ENCODE measurements around the gene BCL3.
A peak's percentile ranks its signal among the peaks of the same experiment; 100 is the strongest.
"Not testable (repeated sequence)": the region's sequence is repeated elsewhere in the genome, so short reads cannot be mapped to it uniquely, and the experiment has no call there.

BCL3 gene

GRCh38 chr19:44770550-44771257 is 22.2 kb downstream of the BCL3 start:
- DNase-seq (ENCODE audit: low read depth), result peak; percentile 98
- no peak overlapping the region for H3K4me3 ChIP-seq (ENCODE audit: low read length)
- TF ChIP-seq CTCF (IDR thresholded peaks at IDR 0.05; ENCODE audit: insufficient read depth, low read depth, low read length, missing control alignments), result peak; percentile 74

GRCh38 chr19:44772144-44772543 is 23.6 kb downstream of the BCL3 start:
- DNase-seq (ENCODE audit: low read depth); H3K4me3 ChIP-seq (ENCODE audit: low read length): not testable (repeated sequence)

GRCh38 chr19:44772959-44773358 is 24.5 kb downstream of the BCL3 start:
- no peak for DNase-seq (ENCODE audit: low read depth)

DNA sequence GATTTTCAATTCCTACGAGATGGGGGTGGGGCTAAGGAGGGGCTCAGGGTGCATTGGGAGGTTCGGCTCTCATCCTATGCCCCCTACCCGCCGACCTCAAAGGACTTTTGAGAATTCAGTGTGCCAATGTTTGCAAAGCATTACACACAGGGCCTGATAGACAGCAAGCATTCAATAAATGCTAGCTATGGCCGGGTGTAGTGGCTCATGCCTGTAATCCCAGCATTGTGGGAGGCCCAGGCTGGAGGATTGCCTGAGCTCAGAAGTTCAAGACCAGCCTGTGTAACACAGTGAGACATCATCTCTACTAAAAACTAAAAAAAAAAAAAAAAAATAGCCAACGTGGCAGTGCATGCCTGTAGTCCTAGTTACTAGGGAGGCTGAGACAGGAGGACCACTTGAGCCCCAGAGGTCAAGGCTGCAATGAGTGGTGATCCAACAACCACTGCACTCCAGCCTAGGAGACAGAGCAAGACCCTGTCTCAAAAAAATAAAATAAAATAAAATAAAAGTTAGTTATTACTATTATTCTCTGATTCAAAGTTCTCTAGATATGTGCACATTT is 27.2 kb downstream of the BCL3 start:
- no peak for DNase-seq (ENCODE audit: low read depth)
- no peak overlapping the region for H3K4me3 ChIP-seq (ENCODE audit: low read length)
- no peak for TF ChIP-seq CTCF (IDR thresholded peaks at IDR 0.05; ENCODE audit: insufficient read depth, low read depth, low read length, missing control alignments)

More at GRCh38 chr19:44772959-44773358, 24.5 kb downstream of the BCL3 start:
- no peak for TF ChIP-seq CTCF (IDR thresholded peaks at IDR 0.05; ENCODE audit: insufficient read depth, low read depth, low read length, missing control alignments)
- no peak overlapping the region for H3K4me3 ChIP-seq (ENCODE audit: low read length)

GRCh38 chr19:44776402-44777096 is 28.0 kb downstream of the BCL3 start:
- H3K4me3 ChIP-seq (ENCODE audit: low read length), result peak overlapping the region; percentile 12
- peak; percentile 100 for DNase-seq (ENCODE audit: low read depth)
- peak; percentile 16 for TF ChIP-seq CTCF (IDR thresholded peaks at IDR 0.05; ENCODE audit: insufficient read depth, low read depth, low read length, missing control alignments)

DNA sequence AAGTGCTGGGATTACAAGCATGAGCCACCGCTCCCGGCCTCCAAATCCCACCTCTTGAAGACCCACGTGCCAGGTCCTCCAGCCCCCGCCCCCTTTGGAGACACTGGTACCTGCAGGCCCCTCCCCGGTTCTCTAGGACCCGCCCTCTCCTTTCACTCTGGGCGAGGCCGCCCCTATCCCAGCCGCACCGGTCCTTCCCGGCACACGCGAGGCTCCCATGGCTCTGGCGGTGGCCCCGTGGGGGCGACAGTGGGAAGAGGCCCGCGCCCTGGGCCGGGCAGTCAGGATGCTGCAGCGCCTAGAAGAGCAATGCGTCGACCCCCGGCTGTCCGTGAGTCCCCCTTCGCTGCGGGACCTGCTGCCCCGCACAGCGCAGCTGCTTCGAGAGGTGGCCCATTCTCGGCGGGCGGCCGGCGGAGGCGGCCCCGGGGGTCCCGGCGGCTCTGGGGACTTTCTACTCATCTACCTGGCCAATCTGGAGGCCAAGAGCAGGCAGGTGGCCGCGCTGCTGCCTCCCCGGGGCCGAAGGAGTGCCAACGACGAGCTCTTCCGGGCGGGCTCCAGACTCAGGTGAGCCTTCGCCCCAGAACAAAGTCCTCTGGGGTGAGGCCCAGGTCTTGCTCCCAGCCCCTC is 29.3 kb downstream of the BCL3 start, which contains the start of gene CBLC:
CBLC (plus strand) TSS at position 176 of the 633 bp plus-strand sequence; CDS start at position 218, 42 bp downstream.
- DNase-seq (ENCODE audit: low read depth), result peak; percentile 99
- peak within 1 kb of the TSS; percentile 78 for H3K4me3 ChIP-seq (ENCODE audit: low read length)
- TF ChIP-seq CTCF (IDR thresholded peaks at IDR 0.05; ENCODE audit: insufficient read depth, low read depth, low read length, missing control alignments), result peak; percentile 1

- TF ChIP-seq CTCF (IDR thresholded peaks at IDR 0.05; ENCODE audit: insufficient read depth, low read depth, low read length, missing control alignments), result no peak
- no peak for DNase-seq (ENCODE audit: low read depth)
- H3K4me3 ChIP-seq (ENCODE audit: low read length), result peak overlapping the region; percentile 48
Observed at GRCh38 chr19:44779150-44779549, 30.6 kb downstream of the BCL3 start.

DNA sequence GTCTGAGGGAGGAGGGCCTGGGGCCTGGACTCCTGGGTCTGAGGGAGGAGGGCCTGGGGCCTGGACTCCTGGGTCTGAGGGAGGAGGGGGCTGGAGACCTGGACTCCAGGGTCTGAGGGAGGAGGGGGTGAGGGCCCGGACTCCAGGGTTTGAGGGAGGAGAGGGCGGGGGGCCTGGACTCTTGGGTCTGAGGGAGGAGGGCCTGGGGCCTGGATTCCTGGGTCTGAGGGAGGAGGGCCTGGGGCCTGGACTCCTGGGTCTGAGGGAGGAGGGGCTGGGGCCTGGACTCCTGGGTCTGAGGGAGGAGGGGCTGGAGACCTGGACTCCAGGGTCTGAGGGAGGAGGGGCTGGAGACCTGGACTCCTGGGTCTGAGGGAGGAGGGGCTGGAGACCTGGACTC is 33.2 kb downstream of the BCL3 start:
- not testable (repeated sequence) for DNase-seq (ENCODE audit: low read depth); H3K4me3 ChIP-seq (ENCODE audit: low read length)

All from epithelial cell of esophagus (primary cell).